CD1c-positive myeloid dendritic cell (primary cell): Measurements from ENCODE around the gene POLR1G.
"Not testable (repeated sequence)": the region's sequence is repeated elsewhere in the genome, so short reads cannot be mapped to it uniquely, and the experiment has no call there.

Experiments used
- DNase-seq: peaks from one replicate; pipeline ENCODE4 v3.0.0-alpha.2; 2016; ENCODE audit errors: extremely low spot score

The POLR1G gene

GRCh38 chr19:45395821-45396617, 10.4 kb upstream of the POLR1G start:
- DNase-seq, result no peak

DNA sequence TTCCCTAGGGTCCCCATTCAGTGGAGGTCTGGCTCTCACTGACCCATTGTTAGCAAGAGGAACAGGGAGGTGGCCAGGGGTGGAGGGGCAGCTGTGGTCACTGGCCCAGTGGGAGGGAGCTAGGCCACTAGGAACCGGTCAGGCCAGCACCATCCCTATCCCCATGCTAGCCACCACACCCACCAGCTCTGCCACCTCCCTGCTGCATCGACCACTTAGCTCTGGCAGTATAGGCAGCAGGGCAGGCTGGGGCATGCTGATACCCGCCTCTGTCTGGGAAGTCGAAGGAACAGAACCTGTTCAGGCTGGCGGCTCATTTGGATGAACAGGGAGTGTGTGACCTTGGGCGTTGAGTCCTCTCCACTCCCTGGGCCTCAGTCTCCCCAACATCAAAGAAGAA, 6.3 kb upstream of the POLR1G start:
- no peak for DNase-seq

DNA sequence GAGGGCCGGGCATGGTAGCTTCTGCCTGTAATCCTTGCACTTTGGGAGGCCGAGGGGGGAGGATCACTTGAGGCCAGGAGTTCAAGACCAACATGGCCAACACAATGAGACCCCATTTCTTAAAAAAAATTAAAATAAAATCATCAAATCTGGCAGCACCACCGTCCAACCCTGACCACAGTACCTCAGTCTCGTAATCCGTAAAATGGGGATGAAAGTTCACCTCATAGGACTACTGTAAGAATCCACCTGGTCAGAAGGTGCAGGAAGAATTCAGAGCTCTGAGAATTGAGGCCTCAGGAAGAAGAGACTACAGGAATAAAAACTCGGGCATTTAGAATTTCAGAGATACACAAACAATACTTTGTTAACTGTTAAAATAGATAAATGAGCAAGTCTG, 4.6 kb upstream of the POLR1G start:
- DNase-seq, result no peak

DNA sequence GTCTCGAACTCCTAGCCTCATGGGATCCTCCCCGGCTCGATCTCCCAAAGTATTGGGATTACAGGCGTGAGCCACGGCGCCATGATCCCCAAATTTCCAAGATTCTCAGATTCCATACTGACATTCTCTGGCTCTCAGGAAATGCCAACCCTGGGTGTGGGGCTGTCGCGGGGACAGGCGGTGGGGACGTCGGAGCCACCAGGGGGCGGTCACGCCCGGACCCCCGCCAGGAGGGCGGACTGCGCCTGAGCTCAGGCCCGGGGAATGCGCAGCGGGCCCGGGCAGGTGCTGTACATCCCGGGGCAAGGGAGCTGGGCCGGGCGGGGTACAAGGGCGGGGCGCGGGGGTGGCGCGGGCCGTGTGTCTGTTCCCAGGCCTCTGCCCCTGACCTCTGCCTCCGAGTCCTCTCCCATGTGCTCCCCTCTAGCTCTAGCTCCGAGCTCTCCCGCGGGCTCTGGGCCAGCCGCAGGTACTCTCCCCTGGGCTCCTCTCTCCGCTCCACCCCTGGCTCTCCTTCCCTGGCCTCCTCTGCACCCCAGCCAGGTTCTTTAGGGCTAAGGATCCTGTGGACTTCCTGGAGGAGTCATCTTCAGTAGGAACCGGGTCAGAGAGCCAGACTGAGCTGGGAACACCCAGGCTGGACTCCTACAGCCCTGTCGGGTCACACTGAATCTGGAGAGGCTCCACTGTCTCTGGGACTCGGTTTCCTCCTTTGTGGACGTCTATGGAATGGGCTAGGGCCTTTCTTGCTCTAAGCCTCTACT, 4.0 kb upstream of the POLR1G start:
- peak; percentile 41 for DNase-seq

- DNase-seq, result no peak
These were observed 3.2 kb upstream of the POLR1G start for GRCh38 chr19:45403272-45403671.

GRCh38 chr19:45403781-45404556, 2.5 kb upstream of the POLR1G start:
- peak; percentile 39 for DNase-seq

- no peak for DNase-seq
These were observed 1.6 kb upstream of the POLR1G start, which contains the start of gene PPP1R13L for GRCh38 chr19:45404557-45405434. PPP1R13L (minus strand) TSS chr19:45405069; CDS start chr19:45398318, 6,751 bp downstream.

GRCh38 chr19:45405435-45406225, 814 bp upstream of the POLR1G start:
- peak; percentile 84 for DNase-seq

DNA sequence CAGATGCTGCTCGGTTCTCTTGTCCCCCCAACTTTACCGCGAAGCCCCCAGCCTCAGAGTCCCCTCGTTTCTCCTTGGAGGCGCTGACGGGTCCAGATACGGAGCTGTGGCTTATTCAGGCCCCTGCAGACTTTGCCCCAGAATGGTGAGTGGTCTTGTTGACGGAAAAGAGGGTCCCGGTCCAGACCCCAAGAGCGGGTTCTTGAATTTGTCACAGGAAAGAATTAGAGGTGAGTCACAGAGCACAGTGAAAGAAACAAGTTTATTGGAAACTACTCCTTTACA, 589 bp downstream of the POLR1G start:
- no peak for DNase-seq

- not testable (repeated sequence) for DNase-seq
These were observed 1.1 kb downstream of the POLR1G start for GRCh38 chr19:45407585-45407984.

DNA sequence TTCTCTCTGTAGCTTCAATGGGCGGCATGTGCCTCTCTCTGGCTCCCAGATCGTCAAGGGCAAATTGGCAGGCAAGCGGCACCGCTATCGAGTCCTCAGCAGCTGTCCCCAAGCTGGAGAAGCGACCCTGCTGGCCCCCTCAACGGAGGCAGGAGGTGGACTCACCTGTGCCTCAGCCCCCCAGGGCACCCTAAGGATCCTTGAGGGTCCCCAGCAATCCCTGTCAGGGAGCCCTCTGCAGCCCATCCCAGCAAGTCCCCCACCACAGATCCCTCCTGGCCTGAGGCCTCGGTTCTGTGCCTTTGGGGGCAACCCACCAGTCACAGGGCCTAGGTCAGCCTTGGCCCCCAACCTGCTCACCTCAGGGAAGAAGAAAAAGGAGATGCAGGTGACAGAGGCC, 1.7 kb downstream of the POLR1G start:
- DNase-seq, result no peak

DNA sequence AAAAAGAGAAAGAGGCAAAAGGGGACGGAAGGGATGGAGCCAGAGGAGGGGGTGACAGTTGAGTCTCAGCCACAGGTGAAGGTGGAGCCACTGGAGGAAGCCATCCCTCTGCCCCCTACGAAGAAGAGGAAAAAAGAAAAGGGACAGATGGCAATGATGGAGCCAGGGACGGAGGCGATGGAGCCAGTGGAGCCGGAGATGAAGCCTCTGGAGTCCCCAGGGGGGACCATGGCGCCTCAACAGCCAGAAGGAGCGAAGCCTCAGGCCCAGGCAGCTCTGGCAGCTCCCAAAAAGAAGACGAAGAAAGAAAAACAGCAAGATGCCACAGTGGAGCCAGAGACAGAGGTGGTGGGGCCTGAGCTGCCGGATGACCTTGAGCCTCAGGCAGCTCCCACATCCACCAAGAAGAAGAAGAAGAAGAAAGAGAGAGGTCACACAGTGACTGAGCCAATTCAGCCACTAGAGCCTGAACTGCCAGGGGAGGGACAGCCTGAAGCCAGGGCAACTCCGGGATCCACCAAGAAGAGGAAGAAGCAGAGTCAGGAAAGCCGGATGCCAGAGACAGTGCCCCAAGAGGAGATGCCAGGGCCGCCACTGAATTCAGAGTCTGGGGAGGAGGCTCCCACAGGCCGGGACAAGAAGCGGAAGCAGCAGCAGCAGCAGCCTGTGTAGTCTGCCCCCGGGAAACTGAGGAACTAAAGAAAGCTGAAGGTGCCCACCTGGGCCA, 2.5 kb downstream of the POLR1G start:
- no peak for DNase-seq

DNA sequence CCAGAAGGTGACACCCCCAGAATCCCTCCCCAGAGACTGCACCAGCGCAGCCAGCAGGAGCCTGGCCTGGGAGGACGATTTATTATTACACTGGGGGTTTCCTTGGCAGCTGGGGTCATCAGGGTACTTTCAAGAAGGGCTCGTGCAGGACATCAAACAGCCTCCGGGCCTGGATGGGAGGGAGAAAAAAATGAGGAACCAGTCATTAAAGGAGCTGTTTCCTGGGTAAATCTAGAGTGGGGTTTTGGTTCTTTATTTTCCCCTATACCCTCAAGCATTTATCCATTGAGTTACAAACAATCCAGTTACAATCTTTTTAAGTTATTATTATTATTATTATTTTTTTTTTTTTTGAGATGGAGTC, 3.1 kb downstream of the POLR1G start:
- peak; percentile 48 for DNase-seq

- DNase-seq, result not testable (repeated sequence)
These were observed 3.9 kb downstream of the POLR1G start for GRCh38 chr19:45410330-45410729.

DNA sequence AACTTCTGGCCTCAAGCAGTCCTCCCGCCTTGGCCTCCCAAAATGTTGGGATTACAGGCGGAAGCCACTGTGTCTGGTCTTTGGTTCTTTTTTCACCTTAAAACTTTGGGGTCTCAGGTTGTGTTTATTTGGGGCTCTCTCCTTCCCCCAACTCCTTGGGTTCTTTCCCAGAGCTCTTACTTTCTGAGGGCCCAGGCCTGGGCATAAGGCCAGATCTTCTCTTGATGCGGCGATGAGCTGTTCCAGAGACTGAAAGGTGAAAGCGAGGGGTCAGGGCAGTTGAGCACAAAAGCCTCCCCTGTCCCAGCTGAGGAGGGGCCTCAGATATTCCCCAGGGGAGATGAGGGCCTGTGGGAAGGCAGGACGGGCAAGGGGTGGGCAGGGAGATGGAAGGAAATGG, 7.1 kb downstream of the POLR1G start:
- DNase-seq, result no peak

DNA sequence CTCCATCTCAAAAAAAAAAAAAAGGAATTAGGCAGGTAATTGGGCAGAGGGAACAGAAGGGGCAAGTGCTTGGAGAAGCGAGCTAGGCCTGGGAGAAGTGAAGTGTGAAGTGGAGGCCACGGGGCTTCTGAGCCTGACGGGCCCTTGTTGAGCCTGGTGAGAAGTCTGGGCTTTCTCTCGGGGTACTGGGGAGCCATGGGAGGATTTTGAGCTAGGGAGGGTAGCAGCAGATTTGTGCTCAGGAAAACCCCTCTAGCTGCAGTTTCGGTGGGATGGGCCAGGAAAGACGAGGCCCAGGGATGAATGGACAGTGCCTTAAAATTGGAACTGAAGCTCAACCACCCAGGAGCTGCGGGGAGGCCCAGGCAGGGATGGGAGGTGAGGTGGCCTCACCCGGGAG, 8.0 kb downstream of the POLR1G start:
- DNase-seq, result no peak

DNA sequence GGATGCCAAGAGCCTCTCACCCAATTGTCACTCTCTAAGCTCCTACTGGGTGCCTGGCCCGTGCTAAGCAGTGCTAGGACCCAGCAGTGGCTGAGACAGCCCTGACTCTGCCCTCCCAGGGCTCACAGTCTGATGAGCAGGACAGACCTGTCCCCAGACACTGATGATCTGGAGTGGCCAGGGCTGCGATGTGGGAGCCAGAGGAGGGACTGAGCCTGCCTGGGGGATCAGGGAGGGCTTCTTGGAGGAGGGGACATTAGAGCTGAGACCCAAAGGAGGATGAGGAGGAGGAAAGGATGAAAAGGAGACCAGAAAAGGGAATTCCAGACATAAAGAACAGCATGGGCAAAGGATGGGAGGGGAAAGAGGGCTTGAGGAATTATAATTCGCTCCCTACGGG, 10.7 kb downstream of the POLR1G start:
- DNase-seq, result no peak

DNA sequence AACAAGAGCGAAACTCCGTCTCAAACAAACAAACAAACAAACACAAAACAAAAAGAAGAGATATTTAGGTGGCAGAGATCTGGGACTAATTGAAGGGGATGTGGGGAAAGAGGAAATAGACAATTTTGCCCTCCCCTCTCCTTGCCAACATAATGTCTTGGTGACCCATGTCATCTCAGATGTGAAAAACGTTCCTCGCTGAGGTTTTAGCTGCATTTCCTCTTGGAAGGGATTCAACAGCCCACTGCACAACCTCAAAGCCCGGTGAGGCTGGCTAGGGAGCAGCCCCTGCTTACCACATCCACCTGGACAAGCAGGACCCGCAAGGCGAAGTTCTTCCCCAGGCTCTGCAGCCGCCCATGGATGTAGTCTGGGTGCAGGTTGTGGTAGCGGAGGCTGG, 12.4 kb downstream of the POLR1G start:
- DNase-seq, result peak; percentile 40

DNA sequence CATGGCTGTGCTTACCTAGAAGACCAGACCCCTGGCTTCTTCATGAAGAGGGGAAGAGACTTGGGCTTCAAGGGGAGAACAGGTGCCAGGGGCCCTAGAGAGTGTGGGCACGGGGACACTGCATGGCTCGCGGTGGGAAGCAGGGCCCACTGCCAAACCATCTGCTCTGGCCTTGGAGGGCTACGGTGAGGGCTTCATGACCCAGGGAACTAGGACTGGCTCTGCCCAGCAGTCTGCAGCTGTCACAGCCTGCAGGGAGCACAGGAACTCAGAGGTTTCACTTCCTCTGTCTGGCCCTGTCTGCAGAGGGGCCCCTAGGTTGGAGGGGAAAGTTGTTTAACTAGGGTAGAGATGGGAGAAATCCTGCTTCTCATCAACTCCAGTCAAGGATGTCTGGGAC, 13.0 kb downstream of the POLR1G start:
- DNase-seq, result peak; percentile 82

- no peak for DNase-seq
These were observed 13.5 kb downstream of the POLR1G start for GRCh38 chr19:45419895-45420294.
